ENCODE results near the gene CRTAC1.

GRCh38 chr10:97875391-97875790 lies 155.0 kb downstream of the CRTAC1 start:
- TF ChIP-seq POLR2A (IDR thresholded peaks at IDR 0.05) (no peak), CTCF (IDR thresholded peaks at IDR 0.05) (no peak)

All from lower leg skin (tissue), 3 donors.